NCI-H748 (cell line): ENCODE data around the gene RNF224.

Source experiments
- DNase-seq: peaks from one replicate; lab custom pipeline; 2025; ENCODE audit not compliant: unreplicated experiment; lab: John Stamatoyannopoulos, UW

RNF224 gene

GRCh38 chr9:137225699-137226331 is 1.5 kb upstream of the RNF224 start:
- no peak for DNase-seq

GRCh38 chr9:137226338-137227053 is 806 bp upstream of the RNF224 start:
- DNase-seq, result no peak

- no peak for DNase-seq
Measured at GRCh38 chr9:137227853-137228505, 677 bp downstream of the RNF224 start.

- no peak for DNase-seq
Measured at GRCh38 chr9:137228506-137228967, 1.2 kb downstream of the RNF224 start.

- no peak for DNase-seq
Measured at GRCh38 chr9:137228968-137229896, 1.9 kb downstream of the RNF224 start.

- no peak for DNase-seq
Measured at GRCh38 chr9:137229903-137230704, 2.8 kb downstream of the RNF224 start.

GRCh38 chr9:137230705-137231371 is 3.5 kb downstream of the RNF224 start, which contains the start of gene SLC34A3:
TSS of gene SLC34A3 (plus strand) at chr9:137230901. CDS start at chr9:137231703, 802 bp downstream.
- no peak for DNase-seq

GRCh38 chr9:137231372-137232039 is 4.2 kb downstream of the RNF224 start:
- DNase-seq, result no peak

GRCh38 chr9:137232101-137232500 is 4.8 kb downstream of the RNF224 start:
- no peak for DNase-seq

- DNase-seq, result no peak
Measured at GRCh38 chr9:137232510-137232909, 5.2 kb downstream of the RNF224 start.

GRCh38 chr9:137233143-137233980 is 6.1 kb downstream of the RNF224 start:
- DNase-seq, result no peak

GRCh38 chr9:137234055-137234697 is 6.9 kb downstream of the RNF224 start:
- DNase-seq, result no peak

- no peak for DNase-seq
Measured at GRCh38 chr9:137234758-137235423, 7.6 kb downstream of the RNF224 start.

- peak; percentile 39 for DNase-seq
Measured at GRCh38 chr9:137235424-137236237, 8.3 kb downstream of the RNF224 start.

GRCh38 chr9:137236238-137236935 is 9.1 kb downstream of the RNF224 start:
- peak; percentile 90 for DNase-seq
